CD4-positive, alpha-beta T cell treated with Interleukin-17A for 1 hour (primary cell): Measurements from ENCODE around the gene RASGRP2.

Source experiments
- DNase-seq: peaks from one replicate; pipeline ENCODE4 v3.0.0-alpha.2; 2020

RASGRP2 gene

GRCh38 chr11:64755681-64756361 lies 11.9 kb upstream of the RASGRP2 start:
- DNase-seq: peak; percentile 1

DNA sequence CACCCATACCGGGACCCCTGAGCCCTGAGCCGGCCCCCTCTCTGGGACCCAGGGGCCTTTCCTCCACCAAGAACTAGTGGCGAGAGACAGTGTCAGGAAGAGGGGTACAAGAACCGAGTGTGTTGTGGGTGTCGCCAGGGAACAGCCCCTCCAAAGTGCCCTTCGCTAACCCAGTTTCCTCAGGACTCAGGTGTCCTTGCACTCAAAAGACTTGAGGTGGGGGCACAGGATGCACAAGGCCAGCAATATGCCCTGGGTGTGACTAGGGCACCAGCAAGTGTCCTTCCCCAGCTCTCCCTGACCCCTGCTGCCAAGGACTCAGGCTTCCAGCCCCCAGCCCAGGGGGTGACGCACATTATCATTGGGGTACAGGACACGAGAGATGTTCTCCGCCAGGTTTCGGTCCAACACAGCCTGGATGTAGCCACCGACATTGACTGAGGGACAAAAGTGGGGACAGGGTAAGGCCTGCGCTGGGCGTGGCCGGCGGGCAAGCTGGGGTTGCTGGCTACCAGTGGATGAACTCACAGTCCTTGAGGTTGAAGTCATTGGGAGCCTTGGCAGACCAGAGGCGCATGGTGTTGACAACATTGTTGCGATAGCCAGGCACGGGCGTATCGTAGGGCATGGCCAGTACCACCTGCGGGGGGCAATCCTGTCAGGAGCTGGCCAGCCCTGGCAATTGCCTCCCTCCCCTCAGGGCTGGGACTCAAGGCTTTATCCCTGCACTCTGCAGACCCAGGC lies 11.1 kb upstream of the RASGRP2 start:
- DNase-seq: no peak

GRCh38 chr11:64754124-64754918 lies 10.4 kb upstream of the RASGRP2 start:
- no peak for DNase-seq

DNA sequence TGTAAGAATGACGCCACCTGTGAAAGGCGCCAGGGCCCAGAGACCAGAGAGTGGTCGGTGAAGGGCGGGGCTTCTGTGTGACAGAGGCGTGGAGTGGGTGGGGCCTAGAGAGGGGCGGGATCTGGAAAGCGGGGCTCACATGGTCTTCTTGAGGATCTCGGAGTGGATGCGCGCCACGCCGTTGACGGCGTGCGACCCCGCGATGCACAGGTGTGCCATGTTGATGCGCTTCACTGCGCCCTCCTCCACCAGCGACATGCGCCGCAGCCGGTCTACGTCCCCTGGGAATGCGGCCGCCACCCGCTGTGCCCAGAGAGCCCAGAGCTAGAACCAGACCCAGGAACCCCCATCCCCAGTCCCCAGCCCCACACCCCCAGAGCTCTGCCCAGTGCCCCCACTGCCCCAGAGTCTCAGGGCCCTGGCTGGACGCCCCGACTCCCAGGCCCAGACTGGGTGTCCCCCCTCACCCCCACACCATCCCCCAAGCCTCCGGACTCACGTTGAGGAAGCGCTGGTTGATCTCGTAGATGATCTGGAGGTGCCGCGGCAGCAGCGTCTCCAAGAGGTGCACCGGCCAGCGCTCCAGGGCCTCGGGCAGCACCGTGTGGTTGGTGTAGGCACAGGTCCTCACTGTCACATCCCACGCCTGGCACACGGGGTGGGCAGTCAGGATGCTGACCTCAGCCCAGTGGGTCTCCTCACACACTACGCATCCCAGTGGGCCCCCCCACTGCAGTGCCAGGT lies 9.6 kb upstream of the RASGRP2 start:
- no peak for DNase-seq

DNA sequence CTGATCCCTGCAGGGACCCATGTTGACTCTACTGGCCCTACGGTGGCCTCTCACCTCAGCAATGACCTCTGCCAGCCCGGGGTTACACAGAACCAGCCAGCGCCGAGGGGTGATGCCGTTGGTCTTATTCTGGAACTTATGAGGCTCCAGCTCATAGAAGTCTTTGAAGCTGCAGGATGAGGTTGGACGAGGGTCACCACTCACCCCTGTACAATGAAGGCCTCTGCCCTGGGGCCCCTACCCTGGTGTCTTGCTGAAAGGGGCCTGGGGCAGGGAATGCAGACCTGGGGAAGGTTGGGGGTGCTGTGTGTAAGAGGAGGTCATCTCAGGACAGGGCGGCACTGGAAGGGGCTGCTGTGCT lies 9.1 kb upstream of the RASGRP2 start:
- no peak for DNase-seq

DNA sequence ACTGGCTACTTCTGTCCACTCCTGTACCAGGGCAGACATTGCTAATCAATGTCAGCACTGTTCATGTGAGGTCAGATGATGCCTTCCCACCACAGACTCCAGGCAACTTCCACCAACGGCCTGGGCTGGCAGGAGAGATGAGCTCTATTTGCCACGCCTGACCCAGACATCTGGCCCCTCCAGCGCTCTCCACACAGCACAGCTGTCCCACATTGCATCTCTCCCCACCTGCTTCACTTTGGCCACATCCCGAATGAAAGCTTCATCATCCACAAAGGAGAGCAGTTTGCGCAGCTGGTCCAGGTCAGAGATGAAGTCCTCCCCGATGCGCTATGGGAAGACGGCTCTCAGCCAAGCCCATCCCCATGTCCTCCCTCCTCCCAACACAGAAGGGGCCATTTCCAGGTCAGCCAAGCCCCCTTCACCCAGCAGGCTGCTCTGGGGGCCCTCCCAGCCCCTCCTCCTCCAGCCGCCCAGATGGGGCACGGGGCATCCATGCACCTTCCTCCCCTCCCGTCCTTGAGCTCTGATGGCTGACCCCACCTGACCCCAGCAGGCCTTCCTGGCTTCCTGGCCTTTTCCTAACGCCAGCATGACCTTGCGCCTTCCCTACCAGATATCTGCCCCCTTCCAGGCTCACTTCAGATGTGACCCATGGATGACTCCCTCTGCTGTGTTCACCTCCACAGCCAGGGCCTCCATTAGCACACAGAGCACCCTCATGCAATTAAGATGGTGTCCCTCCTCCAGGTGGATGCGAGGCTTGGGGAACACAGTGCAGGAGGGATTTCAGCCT lies 8.4 kb upstream of the RASGRP2 start:
- no peak for DNase-seq

- DNase-seq: no peak
These were observed 7.6 kb upstream of the RASGRP2 start for GRCh38 chr11:64751580-64751979.

- no peak for DNase-seq
These were observed 7.2 kb upstream of the RASGRP2 start for GRCh38 chr11:64751136-64751535.

GRCh38 chr11:64750361-64751054 lies 6.6 kb upstream of the RASGRP2 start:
- peak; percentile 51 for DNase-seq

- no peak for DNase-seq
These were observed 4.2 kb upstream of the RASGRP2 start for GRCh38 chr11:64747961-64748665.

- DNase-seq: no peak
These were observed 2.5 kb upstream of the RASGRP2 start for GRCh38 chr11:64746486-64746885.

- DNase-seq: peak; percentile 87
These were observed 1.8 kb upstream of the RASGRP2 start for GRCh38 chr11:64745521-64746328.

DNA sequence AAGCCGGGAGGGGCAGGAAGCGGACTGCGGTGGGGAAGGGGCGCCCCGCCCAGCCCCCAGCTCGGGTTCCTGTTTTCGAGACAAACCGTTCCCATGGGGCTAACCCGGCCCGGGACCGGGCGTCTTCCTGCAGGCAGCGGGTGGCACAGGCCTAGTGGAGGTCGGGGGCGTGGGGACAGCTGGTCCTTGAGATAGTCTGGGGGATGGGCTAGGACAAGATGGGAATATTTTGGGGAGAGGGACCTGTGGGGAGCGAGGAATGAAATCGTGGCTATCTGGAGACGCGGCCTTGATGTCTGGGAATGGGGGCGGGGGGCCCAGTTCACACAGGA lies 1.2 kb upstream of the RASGRP2 start:
- DNase-seq: peak; percentile 92

GRCh38 chr11:64744544-64745188 lies 724 bp upstream of the RASGRP2 start:
- DNase-seq: peak; percentile 53

- DNase-seq: peak; percentile 76
These were observed 902 bp downstream of the RASGRP2 start for GRCh38 chr11:64742889-64743590.

- no peak for DNase-seq
These were observed 1.7 kb downstream of the RASGRP2 start for GRCh38 chr11:64742087-64742888.

DNA sequence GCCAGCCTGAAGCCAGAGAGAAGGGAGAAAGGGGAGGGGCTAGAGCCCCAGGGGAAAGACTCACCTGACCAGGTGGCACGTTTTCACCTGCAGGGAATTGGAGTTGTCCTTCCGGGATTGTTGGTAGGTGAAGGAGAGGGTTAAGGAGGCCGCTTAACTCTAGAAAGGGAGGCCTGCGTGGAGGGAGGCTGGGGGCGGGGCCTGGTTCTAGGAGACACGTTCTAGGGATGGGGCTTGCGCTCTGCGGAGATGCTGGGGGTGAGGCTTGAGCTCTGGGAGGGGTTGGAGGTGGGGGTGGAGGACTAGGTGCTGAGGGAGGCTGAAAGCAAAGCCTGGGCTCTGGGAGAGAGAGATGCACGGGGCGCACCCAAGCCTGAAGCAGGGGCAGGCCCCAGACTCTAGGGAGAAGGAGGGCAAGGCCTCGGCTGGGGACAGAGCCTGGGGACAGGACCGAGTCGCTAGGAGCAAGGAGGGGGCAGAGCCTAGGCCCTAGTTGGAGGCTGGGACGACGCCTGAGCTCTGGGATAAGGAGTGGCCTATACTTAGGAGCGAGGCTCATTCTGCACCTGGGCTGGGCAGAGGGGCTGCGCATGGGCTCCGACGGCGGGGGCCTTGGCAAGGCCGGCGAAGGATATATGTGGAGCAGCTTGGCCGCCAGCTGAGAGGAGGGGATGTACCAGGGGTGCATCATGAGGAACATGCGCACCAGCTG lies 2.4 kb downstream of the RASGRP2 start:
- DNase-seq: no peak
